Esophagus muscularis mucosa (tissue), 3 donors: ENCODE measurements around the gene BGN.

Experiments used
- CTCF ChIP-seq, 3 experiments: fragments of 200-600 bp in 2 of 3; fragments of 450-650 bp in 1 of 3; sonication (generic) in 2 of 3; IDR thresholded peaks; one replicate each; pipeline ENCODE4 v1.5.1; 2017 to 2019; ENCODE audit warnings: antibody characterized with exemption in 3 of 3, mild to moderate bottlenecking in 2 of 3, moderate library complexity in 1 of 3
- POLR2A ChIP-seq: fragments of 450-650 bp; IDR thresholded peaks from one replicate; pipeline ENCODE4 v1.6.1; 2017; ENCODE audit warnings: antibody characterized with exemption, moderate library complexity, mild to moderate bottlenecking, low read depth
- POLR2AphosphoS5 ChIP-seq, 2 donors: sonication (generic); formaldehyde crosslinking; IDR thresholded peaks; one replicate each; pipeline ENCODE4 v1.6.1; 2017; ENCODE audit warnings: antibody characterized with exemption in 2 of 2

- TF ChIP-seq CTCF (IDR thresholded peaks at IDR 0.05) (no peak), POLR2AphosphoS5 (IDR thresholded peaks at IDR 0.05) (no peak), POLR2A (no peak)
These were observed 48.2 kb upstream of the BGN start for GRCh38 chrX:153446636-153446936.
